GM18511 (cell line): ENCODE results near the gene LDLRAD4.

ENCODE experiments used
- ATAC-seq: cut with Tn5 transposase; IDR thresholded peaks from one replicate; pipeline ENCODE4 v1.9.1; 2021; ENCODE audit warnings: mild to moderate bottlenecking, moderate library complexity; ENCODE audit not compliant: unreplicated experiment

LDLRAD4 gene

DNA sequence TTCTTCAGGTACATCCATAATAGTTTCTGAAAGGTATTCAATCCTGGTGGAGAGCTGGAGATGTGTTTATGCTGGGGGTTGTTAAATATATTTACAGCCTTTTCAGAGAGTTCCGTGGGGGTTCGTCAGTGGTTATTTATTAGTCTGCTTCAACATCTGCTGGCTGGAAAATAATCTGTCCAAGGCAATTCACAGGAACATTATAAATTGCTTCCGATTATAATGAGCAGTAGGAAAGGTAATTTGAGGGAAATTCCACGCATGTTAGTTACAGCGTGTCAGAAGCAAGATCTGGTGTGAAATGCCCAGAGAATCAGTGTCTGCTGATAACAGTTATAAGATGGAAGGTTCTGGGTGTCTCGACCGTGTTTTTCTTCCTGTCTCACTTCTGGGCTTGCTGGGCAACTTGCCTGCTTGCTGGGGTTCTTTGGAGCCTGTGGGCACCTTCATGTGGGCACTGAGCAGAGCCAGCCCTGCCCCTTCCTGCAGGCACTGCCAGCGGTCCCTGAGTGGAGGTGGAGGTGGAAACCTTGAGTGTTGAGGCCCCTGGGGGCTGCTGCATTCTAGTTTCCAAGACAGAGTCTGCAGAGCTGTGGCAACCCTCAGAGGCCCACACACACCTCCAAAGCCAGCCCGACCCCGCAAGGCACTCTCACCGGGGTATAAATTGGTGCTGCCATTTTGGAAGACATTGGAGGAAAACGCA is 322.1 kb downstream of the LDLRAD4 start:
- no peak for ATAC-seq

DNA sequence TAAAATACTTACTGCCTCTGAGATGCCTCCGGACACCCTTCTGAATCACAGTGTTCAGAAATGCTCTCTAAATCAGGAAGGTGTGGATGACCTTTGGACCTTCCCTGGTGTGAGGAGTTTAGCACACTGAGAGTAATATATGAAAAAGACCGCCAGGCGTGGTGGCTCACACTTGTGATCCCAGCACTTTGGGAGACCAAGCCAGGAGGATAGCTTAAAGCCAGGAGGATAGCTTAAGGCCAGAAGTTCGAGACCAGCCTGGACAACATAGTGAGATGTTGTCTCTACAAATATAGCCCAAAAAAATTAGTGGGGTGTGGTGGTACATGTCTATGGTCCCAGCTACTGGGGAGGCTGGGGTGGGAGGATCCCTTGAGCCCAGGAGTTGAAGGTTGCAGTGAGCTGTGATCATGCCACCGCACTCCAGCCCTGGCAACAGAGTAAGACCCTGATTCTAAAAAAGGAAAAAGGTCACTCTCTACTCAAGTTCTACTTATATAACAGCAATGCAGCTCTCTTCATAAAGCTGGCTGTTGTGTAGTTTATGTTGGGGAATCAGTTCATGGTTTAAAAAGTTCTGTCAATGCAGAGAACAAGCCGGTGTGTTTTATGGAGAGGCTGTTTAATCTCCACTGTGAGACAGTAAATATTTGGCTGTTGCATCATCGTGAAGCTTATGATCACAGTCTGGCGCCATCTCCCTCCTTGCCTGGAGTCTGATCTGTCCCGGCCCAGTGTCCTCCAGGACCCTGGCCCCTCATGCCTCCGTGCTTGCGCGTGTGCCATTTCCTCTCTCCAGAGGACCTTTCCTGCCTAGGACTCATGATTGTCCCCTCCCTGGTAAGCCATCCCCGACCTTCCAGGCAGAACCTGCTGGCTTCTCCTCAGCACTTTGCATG is 323.3 kb downstream of the LDLRAD4 start:
- no peak for ATAC-seq

DNA sequence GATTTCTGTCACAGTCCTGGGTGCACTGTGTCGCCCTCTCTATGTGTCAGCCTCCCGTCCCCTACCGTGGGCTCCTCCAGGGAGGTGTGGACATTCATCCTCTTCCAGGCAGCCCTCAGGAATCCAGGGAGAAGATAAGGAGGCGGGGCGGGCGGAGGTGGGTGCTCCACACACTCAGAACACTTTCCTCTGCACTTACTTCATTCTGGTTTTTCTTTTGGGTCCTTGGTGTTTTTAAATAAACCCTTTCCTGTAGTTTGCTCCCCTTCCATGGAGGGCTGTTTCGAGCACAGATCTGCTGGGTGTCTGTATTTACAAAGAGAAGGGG is 323.9 kb downstream of the LDLRAD4 start:
- no peak for ATAC-seq

DNA sequence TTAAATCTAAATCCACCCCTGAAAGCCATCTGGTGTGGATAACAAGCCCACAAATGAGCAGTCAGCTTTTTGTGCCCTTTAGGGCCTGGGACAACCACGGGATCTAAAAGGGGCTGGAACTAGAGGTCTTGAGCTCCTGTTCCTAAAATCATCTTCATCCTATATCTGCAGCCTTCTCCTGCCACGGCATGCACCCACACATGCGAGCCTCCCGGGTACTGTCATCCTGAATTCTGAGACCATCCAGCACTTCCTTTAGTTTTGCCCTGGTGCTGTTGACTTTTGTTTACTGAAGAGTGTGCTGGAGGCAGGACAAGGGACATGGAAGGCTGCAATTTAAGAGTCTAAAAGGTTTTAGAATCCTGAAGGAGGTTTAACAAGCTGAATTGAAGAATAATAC is 324.6 kb downstream of the LDLRAD4 start:
- ATAC-seq = no peak

DNA sequence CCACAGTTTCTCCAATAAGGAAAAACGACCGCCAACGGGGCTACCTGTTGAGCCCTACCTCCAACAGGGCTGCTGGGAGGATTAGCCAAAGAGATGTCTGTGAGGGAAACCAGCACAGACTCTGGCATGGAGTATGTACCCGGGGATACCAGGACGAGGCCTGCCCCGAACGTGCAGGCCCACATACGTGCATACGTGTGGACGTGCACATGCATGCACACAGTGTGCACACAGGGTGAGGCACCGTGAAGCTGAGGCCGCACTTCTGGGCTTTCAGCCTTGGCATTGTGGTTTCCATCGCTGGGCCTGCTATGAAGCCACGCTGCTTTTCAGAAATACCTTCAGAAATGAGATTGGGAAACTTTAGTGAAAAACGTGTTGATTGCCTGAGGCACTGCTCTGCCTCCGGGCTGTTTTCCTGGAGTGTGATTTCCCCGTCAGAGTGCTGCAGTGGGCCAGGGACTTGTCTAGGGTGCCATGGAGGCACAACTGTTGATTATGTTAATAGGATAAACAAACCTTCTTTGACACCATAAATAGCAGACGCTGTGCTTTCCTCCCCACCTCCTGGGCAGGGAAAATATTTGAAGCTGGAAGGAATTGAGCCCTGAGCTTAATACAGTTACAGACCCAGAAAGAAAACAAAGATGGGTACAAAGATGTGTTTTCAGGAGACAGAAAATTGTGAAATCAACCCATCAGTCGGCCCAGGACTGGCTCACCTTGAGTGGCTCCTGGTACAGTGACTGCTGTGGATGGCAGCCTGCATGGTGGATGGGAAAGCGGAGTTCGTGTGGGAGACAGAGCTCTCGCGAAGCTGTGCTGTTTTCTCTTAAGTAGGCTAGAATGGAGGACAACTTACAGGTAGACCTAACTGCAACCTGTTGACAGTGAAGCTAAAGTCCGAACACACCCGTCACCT is 325.5 kb downstream of the LDLRAD4 start:
- ATAC-seq = no peak

DNA sequence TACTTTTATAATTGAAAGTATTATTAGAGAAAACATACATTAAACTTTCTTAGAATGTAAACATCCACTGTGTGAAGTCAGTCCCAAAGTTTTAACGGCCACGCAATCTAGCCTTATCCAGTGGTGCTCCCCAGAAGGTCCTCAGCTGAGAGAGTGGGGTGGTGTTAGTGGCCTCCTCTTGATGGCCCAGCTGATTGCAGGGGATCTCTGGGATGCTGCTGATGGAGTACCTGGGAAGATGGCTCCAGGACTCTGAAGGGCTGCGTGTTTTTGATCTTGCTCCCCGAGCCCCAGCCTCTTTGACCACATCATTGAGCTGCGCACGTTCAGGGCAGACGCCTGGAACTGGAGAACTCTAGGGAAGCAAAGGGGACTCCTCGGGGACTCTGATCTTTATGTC is 326.4 kb downstream of the LDLRAD4 start:
- no peak for ATAC-seq

DNA sequence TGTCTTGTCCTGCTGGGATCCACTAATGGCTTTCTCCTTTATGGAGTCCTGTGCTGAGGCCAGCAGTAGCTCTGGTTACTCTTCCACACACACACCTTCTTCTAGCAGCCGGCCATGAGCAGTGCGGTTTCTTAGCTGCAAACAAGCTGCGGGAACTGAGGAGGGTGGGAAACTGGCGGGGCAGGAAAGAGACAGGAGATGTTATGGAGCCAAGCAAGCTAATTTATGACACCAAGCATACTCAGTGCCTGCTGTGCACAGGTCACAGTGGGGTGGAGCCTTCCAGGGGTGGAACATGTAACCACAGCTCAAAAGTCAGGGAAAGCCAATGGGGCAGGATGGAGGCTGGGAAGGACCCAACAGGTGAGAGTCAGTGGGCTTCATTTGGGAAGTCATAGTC is 327.0 kb downstream of the LDLRAD4 start:
- no peak for ATAC-seq

DNA sequence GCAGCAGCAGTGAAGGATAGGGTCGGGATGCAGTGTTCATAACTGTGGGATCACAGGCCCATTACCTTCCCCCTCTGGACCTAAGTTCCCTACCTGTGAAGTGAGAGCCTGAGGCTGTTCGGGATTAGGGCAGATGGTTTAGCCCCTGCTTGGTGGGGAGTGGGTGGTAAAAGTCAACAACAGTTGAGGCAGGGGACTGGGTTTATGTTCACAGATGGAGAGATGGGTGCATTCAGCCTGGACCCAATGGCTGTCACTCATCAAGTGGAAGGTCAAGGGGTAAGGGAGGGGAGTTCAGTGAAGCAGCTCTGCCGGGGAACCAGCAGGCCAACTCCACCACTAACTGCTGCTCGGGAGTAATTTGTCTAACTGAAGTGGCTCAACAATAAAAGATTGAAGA is 327.4 kb downstream of the LDLRAD4 start:
- no peak for ATAC-seq

DNA sequence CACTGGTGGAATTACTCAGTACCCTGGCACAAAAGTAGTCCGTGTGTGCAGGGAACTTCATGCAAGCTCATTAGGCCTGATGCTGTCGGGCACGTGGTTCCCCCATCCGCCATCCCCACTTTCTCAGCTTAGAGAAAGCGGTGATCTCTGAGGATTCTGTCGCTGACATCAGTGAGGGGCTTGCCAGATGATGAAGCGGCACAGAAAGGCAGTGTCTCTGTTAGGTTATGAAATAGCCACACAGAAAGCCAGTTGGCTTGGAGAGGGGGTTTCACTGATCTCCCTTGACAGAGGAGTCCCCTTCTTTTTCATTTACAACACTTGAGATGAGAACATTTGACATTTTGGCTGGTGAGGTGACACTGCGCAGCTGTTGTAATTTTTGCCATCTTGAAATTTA is 328.1 kb downstream of the LDLRAD4 start:
- ATAC-seq = no peak

DNA sequence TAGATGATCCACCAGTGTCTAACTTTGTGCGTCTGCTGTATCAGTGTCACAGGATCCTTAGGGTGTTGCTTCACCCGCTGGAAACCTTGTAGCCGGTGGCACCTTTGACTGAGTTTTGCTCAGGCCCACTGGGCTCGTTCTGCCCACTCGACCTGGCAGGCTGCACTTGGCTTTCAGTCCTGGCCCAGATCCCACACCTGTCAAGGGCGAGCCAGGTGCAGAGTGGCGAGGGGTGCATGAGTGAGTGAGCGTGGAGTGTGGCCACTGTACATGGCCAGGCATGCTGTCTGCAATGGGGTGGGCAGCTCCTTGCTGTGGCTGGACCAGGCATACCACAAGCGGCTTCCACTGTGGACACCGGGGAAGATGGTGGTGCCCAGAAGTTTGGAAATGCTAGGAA is 328.8 kb downstream of the LDLRAD4 start:
- ATAC-seq = no peak

DNA sequence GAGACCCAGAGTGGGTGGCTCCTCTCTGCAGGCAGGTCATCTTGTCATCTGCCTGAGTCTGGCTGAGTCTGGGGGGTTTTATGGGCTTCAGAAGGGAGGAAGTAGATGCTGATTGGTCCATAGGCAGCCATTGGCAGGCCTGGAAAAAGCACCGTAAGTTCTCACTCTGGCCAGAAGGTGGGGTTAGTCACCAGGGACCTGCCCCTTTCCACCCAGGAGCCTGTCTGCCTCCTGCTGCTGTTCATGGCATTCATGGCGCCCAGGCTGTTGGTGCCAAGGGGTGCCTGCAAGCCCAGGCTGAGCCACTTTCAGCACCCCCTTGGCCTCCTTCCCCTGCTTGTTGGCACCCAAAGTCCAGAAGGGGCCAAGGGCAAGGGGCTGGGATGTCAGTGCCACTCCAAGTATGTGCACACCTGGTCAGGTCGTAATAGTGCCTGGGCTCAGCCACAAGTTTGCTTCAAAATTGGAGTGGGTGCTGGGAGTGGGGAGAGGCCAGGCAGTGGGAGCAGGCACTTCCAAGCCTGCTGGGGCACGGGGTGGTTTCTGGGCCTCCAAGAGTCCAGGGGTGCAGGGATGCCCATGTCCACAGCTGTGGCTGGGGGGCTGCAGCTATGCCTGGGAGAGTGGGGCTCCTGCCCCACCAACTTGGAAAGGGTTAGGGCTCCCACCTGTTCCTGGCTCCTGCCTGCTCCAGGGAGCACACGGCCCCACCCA is 329.7 kb downstream of the LDLRAD4 start:
- ATAC-seq = no peak

DNA sequence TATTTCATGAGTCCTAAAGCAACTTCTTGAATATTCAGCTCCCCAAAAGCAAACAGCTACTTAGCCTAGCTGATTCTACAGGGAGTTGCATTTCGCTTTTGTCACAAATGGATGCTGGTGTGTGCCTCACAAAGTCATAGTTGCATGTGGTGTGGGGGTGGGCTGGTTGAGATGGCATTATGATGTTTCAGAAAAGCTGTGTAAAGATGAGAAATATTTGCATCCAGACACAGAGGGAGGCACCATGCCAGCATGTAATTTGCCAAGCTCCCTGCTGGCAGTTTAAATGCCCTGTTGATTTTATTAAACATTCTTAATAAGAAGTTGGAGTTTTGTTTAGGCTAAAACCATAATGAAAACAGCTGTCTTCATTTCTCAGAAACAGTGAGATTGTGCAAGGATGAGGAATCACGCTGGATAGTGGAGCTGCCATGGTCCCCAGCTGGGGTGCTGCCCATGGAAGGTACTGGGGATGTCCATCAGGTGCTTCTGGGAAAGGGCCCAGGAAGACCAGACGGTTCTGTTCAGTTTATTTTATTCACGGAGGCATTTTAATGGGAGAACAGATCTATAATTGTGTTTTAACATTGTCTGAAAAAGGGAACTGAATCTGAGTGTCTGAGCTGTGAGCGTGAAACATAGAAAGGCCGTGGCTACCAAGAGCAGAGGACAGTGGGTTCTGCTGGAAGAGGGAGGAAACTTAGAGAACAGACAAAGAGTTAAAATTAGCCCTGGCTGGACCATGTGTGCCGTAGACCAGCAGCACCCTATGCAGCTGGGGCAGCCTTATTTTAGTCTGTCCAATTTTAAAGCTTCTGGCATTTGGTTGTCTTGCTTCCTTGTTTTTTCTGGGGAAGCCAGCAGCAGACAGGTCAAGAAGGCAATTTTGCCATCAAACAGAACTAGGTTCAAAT is 330.7 kb downstream of the LDLRAD4 start:
- ATAC-seq = peak; percentile 87

DNA sequence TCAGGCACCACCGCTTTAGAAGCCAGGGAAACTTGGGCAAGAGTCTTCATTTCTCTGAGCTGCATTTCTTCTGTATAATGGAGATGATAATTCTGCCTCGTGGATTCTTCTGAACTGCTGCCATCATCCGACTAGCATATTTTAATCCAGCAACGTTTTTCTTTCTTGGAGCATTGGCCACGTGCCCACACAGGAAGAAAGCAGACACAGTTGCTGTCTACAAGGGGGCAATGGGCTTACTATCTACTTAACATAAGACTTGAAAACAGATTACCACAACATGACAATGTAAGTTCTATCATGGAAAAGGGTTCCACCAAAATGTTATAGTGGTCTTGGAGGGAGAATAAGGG is 331.3 kb downstream of the LDLRAD4 start:
- no peak for ATAC-seq

DNA sequence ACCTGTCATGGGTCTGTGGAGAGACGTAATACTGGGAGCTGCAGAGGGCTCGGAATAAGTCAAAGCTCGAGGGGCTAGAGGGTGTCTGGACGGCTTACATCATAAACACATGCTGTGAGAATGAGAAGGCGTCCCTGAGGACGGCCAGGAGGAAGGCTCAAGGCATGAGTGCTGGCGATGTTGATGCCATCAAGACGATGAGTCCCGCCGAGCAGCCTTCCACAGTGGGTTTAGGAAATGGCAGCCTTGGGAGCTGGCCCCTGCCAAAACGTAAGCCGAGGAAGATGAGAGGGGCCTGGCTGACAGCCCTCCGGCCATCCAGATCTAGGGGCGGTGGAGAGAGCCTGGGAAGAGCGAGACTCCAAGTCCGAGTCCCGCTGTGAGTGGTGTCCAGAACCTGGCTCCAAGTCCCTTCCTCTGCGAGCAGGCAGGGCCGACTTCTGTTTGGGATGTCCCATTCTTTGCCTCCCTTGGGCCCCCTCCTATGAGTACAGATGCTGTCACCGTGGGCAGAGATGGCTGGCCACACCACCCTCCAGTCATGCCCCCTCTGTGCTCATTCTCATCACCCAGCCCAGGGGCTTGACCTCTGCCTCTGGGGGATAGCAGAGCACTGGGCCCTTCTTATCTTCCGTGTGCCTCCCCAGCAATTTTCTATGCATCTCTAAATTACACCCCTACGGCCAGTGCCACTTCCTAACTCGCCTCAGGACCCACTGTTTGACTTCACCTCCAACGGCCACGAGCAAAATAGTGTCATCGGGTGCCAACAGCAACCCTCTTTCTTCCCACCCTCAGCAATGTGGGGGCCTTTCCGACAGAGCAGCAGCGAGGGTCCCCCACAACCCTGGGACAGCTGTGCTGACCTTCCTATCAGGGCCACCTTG is 332.1 kb downstream of the LDLRAD4 start:
- no peak for ATAC-seq

DNA sequence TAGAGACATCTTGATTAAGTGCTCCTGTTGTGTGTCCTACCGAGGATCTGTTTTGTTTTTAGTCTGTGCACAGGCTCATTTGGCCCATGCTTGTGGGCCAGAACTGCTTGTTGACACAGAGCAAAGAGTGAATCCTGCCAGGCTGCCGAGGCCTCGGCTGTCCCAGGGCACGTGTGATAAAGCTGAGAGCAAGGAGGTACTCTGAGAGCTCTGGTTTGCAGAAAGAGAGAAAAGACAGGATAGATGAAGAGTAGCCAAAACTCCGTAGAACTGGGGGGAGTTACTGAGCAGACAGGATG is 332.7 kb downstream of the LDLRAD4 start:
- ATAC-seq = no peak

DNA sequence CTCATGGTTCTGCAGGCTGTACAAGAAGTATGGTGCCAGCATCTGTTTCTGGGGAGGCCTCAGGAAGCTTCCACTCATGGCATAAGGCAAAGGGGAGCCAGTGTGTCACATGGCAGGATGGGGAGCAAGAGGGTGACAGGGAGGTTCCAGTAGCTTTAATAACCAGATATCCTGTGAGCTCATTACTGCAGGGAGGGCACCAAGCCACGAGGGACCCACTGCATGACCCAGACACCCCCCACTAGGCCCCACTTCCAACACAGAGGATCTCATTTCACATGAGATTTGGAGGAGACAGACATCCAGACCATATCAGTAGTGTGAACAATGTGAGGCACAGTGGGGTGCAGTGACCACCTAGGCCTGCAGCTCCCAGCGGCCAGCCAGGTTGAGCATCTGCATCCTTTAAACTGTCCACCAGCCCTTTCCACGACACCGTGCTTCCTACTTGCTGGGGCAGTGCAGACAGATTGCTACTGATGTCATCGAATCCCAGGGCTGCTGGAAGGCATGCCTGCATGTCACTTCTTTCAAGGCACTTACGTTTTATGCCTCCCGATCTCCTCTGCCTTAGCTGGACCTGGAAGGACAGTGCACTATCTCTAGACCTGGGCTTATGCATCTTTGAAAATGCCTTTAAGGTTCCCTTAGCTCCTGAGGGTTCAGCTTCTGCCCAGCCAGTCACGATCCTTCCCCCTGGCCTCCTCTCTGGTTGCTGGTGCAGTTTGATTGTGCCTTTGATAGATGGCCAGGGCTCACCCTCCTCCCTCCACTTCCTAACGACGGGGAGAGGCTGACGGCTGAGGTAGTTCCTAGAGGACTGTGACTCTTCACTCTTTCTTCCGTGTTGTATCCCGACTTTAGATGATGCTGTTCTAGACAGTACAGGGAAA is 333.5 kb downstream of the LDLRAD4 start:
- no peak for ATAC-seq

DNA sequence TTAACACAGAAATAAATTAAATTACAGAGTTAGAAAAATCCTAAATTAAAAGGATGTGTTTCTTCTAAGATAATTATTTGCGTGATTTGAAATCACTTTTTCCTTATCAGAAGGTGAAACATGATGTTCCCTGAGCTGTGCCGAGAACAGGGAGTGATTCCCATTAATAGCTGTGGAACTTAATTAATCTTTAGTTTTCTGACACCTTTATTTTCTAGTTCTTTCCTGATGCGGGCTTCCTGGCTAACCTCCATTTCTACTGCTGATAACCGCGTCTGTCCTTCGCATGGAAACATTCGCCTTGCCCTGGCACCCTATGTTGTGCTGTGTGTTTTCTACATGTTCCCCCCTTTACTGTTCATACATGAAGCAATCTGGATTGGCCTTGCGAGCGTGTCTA is 334.9 kb downstream of the LDLRAD4 start:
- ATAC-seq = no peak

DNA sequence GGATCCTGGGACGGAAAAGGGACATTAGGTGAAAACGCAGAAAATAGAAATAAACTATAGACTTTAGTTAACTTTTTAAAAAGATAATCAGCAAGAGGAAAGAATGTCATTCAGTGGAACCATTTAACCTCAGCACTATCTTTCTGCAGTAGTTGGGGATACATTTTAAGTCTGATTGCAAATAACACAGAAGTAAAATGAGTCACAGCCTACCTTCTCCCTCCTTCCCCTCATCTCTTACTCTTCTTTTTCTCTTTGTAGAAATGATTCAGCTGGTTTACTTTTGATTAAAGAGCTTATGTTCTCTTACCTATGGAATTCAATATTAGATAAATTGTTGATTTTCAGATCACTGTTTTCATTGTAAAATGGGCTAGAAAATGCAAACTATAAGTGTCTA is 336.6 kb downstream of the LDLRAD4 start:
- no peak for ATAC-seq
